ENCODE data around the gene SZRD1.

GRCh38 chr1:16326833-16327404 is 40.1 kb upstream of the SZRD1 start:
- TF ChIP-seq CTCF (conservative IDR thresholded peaks at IDR 0.05; ENCODE audit: low read depth, low read length): no peak
- TF ChIP-seq RFX5 (IDR thresholded peaks at IDR 0.05; ENCODE audit: low read depth, low read length): no peak
- no peak for TF ChIP-seq SMC3 (IDR thresholded peaks at IDR 0.05; ENCODE audit: low read depth, low read length)
- no peak for TF ChIP-seq POLR2A (IDR thresholded peaks at IDR 0.05; ENCODE audit: low read depth, low read length)
- no peak for TF ChIP-seq RAD21 (IDR thresholded peaks at IDR 0.05; ENCODE audit: low read length)
- no peak for TF ChIP-seq USF2 (IDR thresholded peaks at IDR 0.05; ENCODE audit: low read depth, low read length)
- TF ChIP-seq RCOR1 (IDR thresholded peaks at IDR 0.05; ENCODE audit: insufficient replicate concordance, low read length): no peak
- no peak for TF ChIP-seq ELK1 (IDR thresholded peaks at IDR 0.05; ENCODE audit: borderline replicate concordance, low read depth, low read length)
- no peak for TF ChIP-seq CEBPB (IDR thresholded peaks at IDR 0.05; ENCODE audit: low read depth, low read length)
- no peak for TF ChIP-seq MAZ (IDR thresholded peaks at IDR 0.05; ENCODE audit: borderline replicate concordance, low read depth, low read length)
- TF ChIP-seq FOS (IDR thresholded peaks at IDR 0.05; ENCODE audit: low read depth, low read length): no peak

All from IMR-90 (cell line).